IPS DF 19.7 (cell line): ENCODE results near the gene POLD4.
A peak's percentile ranks its signal among the peaks of the same experiment; 100 is the strongest.
"Not testable (repeated sequence)": the region's sequence is repeated elsewhere in the genome, so short reads cannot be mapped to it uniquely, and the experiment has no call there.

Experiments
- DNase-seq: peaks from one replicate; pipeline ENCODE4 v3.0.0-alpha.2; 2013; ENCODE audit warnings: low read depth, low spot score

Gene POLD4

GRCh38 chr11:67352546-67353316 is 615 bp downstream of the POLD4 start:
- no peak for DNase-seq

- DNase-seq: no peak
Measured at GRCh38 chr11:67351275-67352005, 1.9 kb downstream of the POLD4 start.

GRCh38 chr11:67349928-67350465 is 3.3 kb downstream of the POLD4 start:
- no peak for DNase-seq

- DNase-seq: no peak
Measured at GRCh38 chr11:67349457-67349856, 3.9 kb downstream of the POLD4 start.

DNA sequence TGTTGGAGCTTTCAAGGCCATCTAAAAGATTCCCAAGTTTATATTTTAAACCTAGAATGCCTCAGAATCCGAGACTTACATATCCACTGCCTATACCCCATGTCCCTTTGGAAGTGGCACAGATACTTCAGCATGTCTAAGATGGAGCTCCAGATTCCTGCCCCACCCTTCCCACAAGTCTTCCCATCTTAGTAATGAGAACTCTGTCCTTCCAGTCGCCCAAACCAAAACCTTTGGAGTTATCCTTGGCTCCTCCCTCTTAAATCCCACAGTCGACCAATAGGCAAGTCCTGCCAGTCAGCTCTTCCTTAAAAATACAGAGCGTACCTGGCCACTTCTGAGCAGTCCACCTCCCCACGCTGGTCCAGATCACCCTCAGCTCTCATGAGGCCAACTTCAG is 4.3 kb downstream of the POLD4 start:
- no peak for DNase-seq

DNA sequence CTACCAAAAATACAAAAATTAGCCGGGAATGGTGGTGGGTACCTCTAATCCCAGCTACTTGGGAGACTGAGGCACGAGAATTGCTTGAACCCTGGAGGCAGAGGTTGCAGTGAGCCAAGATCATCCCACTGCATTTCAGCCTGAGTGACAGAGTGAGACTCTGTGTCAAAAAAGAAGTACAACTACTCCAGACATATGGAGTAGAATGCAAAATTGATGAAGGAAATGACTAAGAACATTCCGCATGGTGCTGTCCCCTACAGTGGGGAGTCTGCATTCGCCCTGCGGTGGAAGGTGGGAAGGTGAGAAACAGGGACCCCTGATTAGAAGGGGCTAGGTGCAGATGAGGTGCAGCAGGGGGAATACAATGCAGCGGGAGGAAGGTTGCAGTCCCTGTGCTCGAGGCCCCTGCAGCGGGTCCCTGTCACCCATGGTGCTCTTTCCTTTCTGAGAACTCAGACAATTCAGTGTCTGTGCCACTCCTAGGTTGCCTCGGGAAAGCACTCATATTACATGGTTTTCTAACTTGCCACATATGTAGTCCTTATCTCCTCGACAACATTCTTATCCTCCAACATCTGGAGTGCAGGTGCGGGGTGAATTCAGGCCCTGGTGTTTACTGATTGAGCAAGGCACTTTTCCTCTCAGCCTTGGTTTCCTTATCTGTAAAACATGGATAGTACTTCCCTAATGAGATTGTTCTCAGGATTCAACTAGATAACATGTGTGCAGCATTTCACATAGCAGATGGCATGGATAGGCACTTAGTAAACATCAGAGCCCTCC is 5.2 kb downstream of the POLD4 start:
- DNase-seq: no peak

DNA sequence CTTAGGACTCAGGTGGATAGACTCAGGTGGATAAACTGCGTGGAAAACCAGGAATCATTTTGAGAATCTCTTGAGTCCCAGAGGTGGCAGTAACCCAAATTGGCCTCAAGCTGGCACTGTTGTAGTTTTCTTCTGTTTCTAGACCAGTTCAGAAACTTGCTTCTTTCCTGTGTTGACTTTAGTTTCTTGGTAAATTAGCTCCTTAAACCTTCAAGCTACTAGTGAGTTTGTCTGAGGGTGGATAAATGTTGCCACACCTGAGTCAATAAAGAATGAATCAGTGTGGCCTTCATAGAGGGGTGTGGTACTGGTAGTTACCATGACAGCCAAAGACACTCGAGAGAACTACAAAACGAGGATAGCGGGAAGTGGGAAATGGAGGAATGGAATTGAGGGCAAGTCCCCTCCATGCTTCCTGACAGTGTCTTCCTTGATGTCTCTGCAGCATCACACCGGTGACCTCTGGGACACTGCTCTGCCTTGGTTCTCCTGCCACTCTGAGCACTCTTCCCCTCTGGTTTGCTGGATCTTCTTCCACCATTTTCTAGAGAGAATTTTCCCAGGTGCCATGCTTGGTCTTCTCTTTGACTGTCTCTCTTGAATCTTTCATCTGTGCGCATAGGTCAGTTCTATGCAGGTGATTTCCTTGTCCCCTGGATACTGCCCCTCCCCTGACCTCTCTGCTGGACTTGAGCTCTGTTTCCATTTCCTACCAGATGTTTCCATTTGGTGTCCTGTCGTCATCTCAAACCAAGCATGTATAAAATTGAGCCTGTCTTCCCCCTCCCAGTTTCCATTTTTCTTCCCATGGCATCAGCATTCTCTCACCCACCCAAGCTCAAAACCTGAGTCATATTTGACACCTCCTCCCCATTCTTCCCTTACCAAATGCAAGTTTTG is 7.2 kb downstream of the POLD4 start:
- DNase-seq: no peak

GRCh38 chr11:67345247-67345919 is 8.0 kb downstream of the POLD4 start:
- no peak for DNase-seq

DNA sequence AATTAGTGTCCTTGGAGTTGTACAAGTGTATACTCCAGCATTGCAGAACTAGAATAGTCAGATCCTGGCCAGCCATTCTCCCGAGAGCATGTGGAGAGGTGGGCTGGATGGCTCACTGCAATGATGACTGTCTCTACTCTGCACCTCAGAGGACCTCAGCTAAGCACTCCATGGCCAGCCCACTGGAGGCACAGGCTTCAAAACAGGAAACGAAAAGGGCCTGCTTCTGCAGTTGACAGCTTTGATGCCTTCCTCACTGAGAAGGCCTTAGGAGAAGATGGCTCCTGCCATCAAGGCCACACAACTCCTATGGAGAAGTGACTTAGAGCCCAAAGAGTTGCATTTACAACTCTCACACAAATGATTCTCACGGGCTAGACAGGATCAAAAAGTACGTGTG is 9.1 kb downstream of the POLD4 start:
- DNase-seq: no peak

GRCh38 chr11:67337257-67337656 is 16.1 kb downstream of the POLD4 start:
- DNase-seq: no peak

DNA sequence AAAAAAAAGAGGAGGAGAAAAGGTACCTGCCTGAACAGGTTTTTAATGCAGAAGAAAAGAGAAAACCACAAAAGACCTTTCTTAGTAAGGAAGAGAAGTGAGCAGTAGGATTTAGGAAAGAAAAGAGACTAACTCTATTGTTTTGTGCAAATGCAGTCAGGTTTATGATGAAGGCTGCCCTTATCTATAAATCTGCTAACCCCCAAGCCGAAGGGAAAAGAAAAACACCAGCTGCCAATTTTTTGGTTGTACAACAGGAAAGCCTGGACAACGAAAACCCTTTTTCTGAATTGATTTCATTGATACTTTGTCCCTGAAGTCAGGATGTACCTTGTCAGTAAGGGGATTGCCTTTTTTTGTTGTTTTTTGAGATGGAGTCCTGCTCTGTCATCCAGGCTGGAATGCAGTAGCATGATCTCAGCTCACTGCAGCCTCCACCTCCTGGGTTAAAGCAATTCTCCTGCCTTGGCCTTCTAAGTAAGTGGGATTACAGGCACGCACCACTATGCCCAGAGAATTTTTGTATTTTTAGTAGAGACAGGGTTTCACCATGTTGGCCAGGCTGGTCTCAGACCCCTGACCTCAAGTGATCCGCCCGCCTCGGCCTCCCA is 21.2 kb downstream of the POLD4 start:
- no peak for DNase-seq

DNA sequence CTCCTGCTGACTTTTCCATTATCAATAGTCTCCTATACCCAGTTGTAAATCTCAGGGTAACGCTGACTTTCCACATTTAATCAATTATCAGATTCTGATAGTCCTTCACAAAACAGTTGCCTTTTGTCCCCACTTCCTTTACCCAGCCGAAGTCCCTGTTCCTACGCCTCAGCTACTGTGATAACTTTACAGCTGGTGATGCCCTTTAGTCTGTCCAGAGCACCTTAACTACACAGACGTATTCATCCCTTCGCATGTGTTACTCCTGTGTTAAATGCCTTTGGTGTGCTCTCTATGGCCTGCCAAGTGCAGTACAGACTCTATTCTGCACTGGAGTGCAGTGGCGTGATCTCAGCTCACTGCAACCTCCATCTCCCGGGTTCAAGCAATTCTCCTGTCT is 29.8 kb downstream of the POLD4 start:
- DNase-seq: no peak

- no peak for DNase-seq
Measured at GRCh38 chr11:67322049-67322448, 31.3 kb downstream of the POLD4 start.

- no peak for DNase-seq
Measured at GRCh38 chr11:67321313-67321871, 32.0 kb downstream of the POLD4 start.

GRCh38 chr11:67320691-67321090 is 32.7 kb downstream of the POLD4 start:
- no peak for DNase-seq

DNA sequence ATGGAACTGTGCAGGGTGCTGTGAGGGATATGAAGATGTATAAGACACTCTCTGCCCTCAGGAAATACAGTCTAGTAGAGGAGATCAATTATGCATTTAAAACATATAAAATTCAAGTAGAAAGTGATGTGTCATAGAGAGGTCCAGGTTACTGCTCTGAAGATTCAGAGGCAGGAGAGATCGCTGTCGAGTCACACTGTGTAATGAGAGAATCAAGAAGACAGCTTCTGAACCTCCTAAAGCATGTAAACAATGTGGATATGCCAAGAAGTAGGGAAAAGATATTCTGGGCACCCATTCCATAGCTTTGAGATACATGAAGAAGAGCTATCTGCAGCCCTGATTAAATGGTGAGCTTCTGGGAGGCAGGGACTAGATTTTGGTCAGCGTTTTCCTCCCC is 33.3 kb downstream of the POLD4 start:
- no peak for DNase-seq

- not testable (repeated sequence) for DNase-seq
Measured at GRCh38 chr11:67318876-67319275, 34.5 kb downstream of the POLD4 start.

DNA sequence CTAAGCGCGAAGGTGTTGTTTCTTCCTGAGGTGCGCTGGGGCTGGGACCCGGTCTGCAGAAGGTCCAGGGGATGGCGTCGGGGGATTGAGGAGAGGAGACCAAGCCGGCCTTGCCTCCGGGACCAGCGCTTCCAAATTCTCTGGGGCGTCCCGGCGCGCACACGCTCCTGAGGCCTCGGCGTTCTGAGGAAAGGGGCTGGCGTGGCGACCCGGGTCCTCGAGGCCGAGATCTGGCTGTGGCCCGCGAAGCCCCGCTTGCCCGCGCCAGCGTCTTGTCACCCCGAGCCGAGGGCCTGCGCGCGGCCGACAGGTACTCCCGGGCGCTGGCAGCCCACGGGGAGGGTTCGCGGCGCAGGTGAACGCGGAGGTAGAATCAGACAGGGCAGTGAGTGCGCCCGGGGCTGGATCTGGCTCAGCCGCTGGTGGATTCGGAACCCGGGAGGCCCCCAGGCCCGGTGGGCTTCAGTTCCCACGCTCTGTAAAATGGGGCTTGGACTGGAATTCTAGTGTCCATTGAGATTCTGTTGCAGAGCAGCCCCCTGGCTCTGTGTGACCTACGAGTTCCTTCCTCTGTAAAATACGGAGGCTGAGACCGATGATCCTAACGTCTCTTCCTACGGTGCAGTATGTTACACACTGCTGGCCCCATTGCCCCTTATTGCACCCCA is 35.3 kb downstream of the POLD4 start:
- DNase-seq: no peak

DNA sequence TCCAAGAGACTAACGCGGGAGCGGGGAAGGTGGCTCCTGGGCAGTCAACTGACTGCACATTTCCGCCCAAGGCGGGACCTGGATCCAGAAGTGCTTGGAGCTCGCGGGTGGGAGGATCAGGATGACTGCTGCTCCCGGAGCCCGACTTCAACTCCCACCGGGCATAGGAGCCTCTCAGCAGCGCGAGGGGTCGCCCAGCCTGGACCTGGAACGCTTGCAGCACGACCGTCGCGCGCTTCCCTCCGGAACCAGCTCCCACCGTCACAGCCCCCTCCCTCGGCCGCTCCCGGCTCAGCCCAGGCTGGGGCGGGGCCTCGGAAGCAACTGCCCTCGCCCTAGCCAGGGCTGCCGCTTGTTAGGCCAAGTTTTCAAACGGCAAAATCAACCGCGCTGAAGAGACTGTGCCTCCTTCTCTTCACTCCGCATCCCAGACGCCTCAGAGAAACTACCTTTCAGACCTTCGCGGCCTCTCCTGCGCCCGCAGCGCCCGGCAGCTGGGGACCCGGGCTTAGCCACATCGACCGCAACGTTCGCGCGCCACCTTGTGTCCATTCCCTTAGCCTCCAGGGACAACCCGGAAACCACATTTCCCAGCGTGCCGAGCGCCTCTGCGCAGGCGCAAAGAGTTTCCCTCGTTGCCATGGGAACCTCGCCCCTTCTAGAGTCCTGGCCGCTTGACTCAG is 36.0 kb downstream of the POLD4 start:
- DNase-seq: peak; percentile 86
